ENCODE data around the gene DNAJB12. TPM values are rescaled to one million over a fixed set of nuclear protein-coding genes. Genes with fewer than 3 reads are reported as not detected.

DNAJB12 gene
- total RNA-seq, 1 donor = 52.5 TPM

DNA sequence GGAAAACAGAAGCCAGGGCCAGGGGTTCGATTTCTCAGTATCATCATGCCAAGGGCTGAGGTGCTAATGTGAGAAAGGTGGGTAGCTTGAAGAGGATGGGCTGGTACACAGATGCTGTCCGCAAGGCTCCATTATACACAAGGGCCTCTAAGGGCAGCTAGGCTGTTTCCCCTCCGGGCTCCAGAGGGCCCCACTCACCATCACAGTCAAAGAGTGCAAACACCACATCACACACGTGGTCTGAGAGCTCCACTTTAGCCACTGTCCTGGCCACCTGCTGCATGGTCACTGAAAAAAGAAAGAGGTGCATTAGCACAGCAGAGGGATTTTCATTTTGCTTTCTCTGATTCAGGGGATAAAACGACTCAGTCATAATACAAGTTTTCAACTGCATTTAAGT, 20.9 kb upstream of the DNAJB12 start:
- no peak overlapping the region for H2AFZ ChIP-seq (ENCODE audit: low read length)
- H4K20me1 ChIP-seq (ENCODE audit: insufficient read depth, low read length) = no peaks in the 10 kb centered on the region
- H3K27ac ChIP-seq (ENCODE audit: low read depth, low read length) = no peak overlapping the region
- no peak overlapping the region for H3K4me2 ChIP-seq (ENCODE audit: insufficient read depth, low read length)
- no peaks in the 10 kb centered on the region for H3K9me3 ChIP-seq (ENCODE audit: low read depth, low read length)
- H3K4me3 ChIP-seq (ENCODE audit: insufficient read depth, low read length) = no peak overlapping the region
- H3K27me3 ChIP-seq (ENCODE audit: insufficient read depth, low read length) = no peaks in the 10 kb centered on the region
- TF ChIP-seq, protein P1, sequence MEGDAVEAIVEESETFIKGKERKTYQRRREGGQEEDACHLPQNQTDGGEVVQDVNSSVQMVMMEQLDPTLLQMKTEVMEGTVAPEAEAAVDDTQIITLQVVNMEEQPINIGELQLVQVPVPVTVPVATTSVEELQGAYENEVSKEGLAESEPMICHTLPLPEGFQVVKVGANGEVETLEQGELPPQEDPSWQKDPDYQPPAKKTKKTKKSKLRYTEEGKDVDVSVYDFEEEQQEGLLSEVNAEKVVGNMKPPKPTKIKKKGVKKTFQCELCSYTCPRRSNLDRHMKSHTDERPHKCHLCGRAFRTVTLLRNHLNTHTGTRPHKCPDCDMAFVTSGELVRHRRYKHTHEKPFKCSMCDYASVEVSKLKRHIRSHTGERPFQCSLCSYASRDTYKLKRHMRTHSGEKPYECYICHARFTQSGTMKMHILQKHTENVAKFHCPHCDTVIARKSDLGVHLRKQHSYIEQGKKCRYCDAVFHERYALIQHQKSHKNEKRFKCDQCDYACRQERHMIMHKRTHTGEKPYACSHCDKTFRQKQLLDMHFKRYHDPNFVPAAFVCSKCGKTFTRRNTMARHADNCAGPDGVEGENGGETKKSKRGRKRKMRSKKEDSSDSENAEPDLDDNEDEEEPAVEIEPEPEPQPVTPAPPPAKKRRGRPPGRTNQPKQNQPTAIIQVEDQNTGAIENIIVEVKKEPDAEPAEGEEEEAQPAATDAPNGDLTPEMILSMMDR (IDR thresholded peaks at IDR 0.05; ENCODE audit: extremely low read depth, low read depth, low read length) = no peak
- H3K36me3 ChIP-seq (ENCODE audit: insufficient read depth, low read length) = peaks cover 7% of the 10 kb centered on the region
- H3K79me2 ChIP-seq (ENCODE audit: insufficient read depth, low read length) = no peaks in the 10 kb centered on the region
- no peak for DNase-seq (ENCODE audit: insufficient read length, low spot score, missing footprints)
- H3K4me1 ChIP-seq (ENCODE audit: insufficient read depth, low read length) = no peaks in the 10 kb centered on the region

DNA sequence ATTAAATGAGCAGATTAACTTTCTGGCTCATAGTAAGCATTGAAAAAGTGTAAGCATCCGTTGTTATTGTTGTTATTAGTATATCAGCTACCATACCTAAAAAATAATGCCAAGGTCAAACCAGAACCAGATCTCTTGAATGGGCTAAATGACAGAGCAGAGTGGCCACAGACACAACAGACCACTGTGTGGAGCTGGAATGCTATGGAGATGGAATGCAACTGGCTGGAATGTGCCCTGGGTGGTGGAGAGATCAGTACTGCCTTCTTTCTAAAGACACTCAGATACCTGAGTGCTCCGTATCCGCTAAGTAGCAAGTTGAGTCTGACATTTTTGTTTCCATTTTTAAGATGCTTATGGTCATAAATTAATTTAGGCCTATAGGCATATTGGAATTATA, 20.5 kb upstream of the DNAJB12 start:
- no peak overlapping the region for H3K4me2 ChIP-seq (ENCODE audit: insufficient read depth, low read length)
- no peak overlapping the region for H3K27ac ChIP-seq (ENCODE audit: low read depth, low read length)
- TF ChIP-seq, protein P1 (IDR thresholded peaks at IDR 0.05; ENCODE audit: extremely low read depth, low read depth, low read length) = no peak
- H3K79me2 ChIP-seq (ENCODE audit: insufficient read depth, low read length) = no peaks in the 10 kb centered on the region
- peaks cover 7% of the 10 kb centered on the region for H3K36me3 ChIP-seq (ENCODE audit: insufficient read depth, low read length)
- no peaks in the 10 kb centered on the region for H4K20me1 ChIP-seq (ENCODE audit: insufficient read depth, low read length)
- no peak overlapping the region for H2AFZ ChIP-seq (ENCODE audit: low read length)
- no peaks in the 10 kb centered on the region for H3K9me3 ChIP-seq (ENCODE audit: low read depth, low read length)
- H3K4me1 ChIP-seq (ENCODE audit: insufficient read depth, low read length) = no peaks in the 10 kb centered on the region
- no peaks in the 10 kb centered on the region for H3K27me3 ChIP-seq (ENCODE audit: insufficient read depth, low read length)
- H3K4me3 ChIP-seq (ENCODE audit: insufficient read depth, low read length) = no peak overlapping the region
- no peak for DNase-seq (ENCODE audit: insufficient read length, low spot score, missing footprints)

DNA sequence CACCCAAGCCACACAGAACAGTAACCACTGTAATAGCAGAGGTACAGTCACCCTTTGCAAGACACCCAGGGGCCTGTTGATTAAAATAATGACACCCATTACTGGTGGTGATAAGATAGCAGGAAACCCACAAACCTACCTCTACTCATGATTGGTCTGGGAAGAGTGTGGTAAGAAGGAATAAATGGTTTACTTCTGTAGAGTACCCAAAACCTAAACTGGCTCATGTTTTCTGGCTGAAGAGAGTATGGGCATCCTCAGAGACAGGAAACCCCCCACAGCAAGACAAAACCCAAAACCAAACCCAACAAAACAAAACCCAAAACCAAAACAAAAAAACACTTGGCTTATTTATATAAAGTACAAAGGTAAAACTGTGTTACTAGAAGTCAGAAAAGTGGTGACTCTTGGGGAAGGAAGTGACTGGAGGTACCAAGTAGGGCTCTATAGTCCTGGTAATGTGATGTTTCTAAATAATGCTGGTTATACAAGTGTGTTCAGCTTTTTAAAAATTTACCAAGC, 15.5 kb upstream of the DNAJB12 start:
- Histone ChIP-seq H3K79me2 (ENCODE audit: insufficient read depth, low read length) (no peaks in the 10 kb centered on the region), H3K27me3 (ENCODE audit: insufficient read depth, low read length) (no peaks in the 10 kb centered on the region), H2AFZ (ENCODE audit: low read length) (no peak overlapping the region), H3K27ac (ENCODE audit: low read depth, low read length) (no peak overlapping the region), H3K4me3 (ENCODE audit: insufficient read depth, low read length) (no peak overlapping the region), H3K36me3 (ENCODE audit: insufficient read depth, low read length) (peaks cover 10% of the 10 kb centered on the region), H4K20me1 (ENCODE audit: insufficient read depth, low read length) (no peaks in the 10 kb centered on the region), H3K9me3 (ENCODE audit: low read depth, low read length) (no peaks in the 10 kb centered on the region), H3K4me1 (ENCODE audit: insufficient read depth, low read length) (no peaks in the 10 kb centered on the region), H3K4me2 (ENCODE audit: insufficient read depth, low read length) (no peak overlapping the region)
- TF ChIP-seq, protein P1 (IDR thresholded peaks at IDR 0.05; ENCODE audit: extremely low read depth, low read depth, low read length) = no peak
- peak; percentile 36 for DNase-seq (ENCODE audit: insufficient read length, low spot score, missing footprints)

DNA sequence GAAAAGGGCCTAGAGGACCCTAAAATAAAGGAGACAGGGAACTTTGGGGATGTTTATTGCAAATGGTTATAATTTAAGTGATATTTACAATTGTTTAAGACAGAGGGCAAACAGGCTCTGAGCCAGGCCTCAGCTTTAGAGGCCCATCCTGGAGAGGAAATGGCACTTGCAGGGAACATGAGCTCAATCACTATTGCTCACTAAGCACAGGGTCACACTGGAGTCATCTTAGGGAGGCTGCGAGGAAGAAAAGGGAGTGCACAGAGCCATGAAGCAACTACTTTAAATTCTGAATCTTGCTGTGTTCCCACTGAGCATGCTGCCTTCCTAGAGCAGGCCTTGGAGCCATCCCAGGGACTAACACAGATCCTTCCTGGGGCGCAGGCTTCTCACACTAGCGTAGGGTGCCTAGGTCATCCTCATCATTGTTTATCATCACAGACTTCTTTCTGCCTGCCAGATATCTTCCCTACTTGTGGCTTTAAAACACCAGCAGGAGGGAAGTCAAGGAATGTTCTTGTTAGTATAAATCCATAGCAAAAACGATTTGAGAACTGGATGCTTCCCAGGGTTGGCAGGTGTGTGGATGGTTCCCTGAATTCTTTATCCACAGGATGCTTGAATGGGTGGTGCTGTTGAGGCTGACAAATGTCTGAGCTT, 12.7 kb upstream of the DNAJB12 start:
- no peaks in the 10 kb centered on the region for H4K20me1 ChIP-seq (ENCODE audit: insufficient read depth, low read length)
- no peaks in the 10 kb centered on the region for H3K79me2 ChIP-seq (ENCODE audit: insufficient read depth, low read length)
- H3K4me3 ChIP-seq (ENCODE audit: insufficient read depth, low read length) = no peak overlapping the region
- H3K4me1 ChIP-seq (ENCODE audit: insufficient read depth, low read length) = peaks cover 9% of the 10 kb centered on the region
- no peak overlapping the region for H2AFZ ChIP-seq (ENCODE audit: low read length)
- H3K27me3 ChIP-seq (ENCODE audit: insufficient read depth, low read length) = no peaks in the 10 kb centered on the region
- TF ChIP-seq, protein P1 (IDR thresholded peaks at IDR 0.05; ENCODE audit: extremely low read depth, low read depth, low read length) = no peak
- peaks cover 8% of the 10 kb centered on the region for H3K36me3 ChIP-seq (ENCODE audit: insufficient read depth, low read length)
- no peak overlapping the region for H3K27ac ChIP-seq (ENCODE audit: low read depth, low read length)
- no peak overlapping the region for H3K4me2 ChIP-seq (ENCODE audit: insufficient read depth, low read length)
- H3K9me3 ChIP-seq (ENCODE audit: low read depth, low read length) = no peaks in the 10 kb centered on the region
- DNase-seq (ENCODE audit: insufficient read length, low spot score, missing footprints) = no peak

Data from osteoblast (primary cell).